ENCODE measurements around the gene HILPDA. TPM values are rescaled to one million over a fixed set of nuclear protein-coding genes. Genes with fewer than 3 reads are reported as not detected.

The HILPDA gene
- total RNA-seq, 1 experiment from 2014 or later = 17.4 TPM

DNA sequence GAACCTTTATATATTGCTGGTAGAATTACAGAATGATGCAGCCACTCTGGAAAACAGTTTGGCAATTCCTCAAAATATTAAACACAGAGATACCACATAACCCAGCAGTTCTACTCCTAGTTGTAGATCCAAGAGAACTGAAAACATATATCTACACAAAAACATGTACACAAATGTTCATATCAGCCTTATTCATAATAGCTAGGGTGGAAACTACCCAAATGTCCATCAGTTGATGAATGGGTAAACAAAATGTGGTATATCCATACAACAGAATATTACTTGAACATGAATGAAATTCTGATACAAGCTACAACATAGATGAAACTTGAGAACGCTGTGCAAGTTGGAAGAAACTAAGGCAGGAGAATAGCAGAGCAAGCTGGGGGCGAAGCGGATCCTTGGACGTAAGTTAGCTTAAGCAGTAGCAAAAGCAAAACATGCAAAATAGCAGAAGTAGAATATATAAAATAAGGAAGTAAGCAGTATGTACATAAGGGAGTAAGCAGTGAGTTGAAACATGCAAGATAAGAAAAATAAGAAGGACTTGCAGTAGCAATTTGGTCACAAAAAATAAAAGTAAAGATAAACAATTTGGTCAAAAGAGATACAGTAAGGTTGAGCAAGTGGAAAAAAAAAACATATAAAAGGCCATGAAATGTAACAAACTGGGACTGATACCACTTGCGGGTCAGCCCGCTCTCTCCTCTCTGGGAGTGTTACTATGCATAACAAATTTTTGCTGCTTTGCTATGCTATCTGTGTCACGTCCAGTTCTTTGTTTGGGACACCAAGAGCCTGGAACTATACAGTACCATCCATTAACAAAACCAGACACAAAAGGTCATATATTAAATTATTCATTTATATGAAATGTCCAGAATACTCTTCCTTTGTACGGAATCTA, 18.0 kb upstream of the HILPDA start:
- H3K27me3 Mint-ChIP-seq (ENCODE audit: unreplicated experiment) = no peaks in the 10 kb centered on the region
- TF ChIP-seq, protein P1, sequence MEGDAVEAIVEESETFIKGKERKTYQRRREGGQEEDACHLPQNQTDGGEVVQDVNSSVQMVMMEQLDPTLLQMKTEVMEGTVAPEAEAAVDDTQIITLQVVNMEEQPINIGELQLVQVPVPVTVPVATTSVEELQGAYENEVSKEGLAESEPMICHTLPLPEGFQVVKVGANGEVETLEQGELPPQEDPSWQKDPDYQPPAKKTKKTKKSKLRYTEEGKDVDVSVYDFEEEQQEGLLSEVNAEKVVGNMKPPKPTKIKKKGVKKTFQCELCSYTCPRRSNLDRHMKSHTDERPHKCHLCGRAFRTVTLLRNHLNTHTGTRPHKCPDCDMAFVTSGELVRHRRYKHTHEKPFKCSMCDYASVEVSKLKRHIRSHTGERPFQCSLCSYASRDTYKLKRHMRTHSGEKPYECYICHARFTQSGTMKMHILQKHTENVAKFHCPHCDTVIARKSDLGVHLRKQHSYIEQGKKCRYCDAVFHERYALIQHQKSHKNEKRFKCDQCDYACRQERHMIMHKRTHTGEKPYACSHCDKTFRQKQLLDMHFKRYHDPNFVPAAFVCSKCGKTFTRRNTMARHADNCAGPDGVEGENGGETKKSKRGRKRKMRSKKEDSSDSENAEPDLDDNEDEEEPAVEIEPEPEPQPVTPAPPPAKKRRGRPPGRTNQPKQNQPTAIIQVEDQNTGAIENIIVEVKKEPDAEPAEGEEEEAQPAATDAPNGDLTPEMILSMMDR (IDR thresholded peaks at IDR 0.05; ENCODE audit: unreplicated experiment) = no peak
- no TSS peak for BruUV-seq (replicated peaks)
- no peak overlapping the region for H3K4me3 Mint-ChIP-seq (ENCODE audit: low read depth, unreplicated experiment)
- no peaks in the 10 kb centered on the region for H3K4me1 Mint-ChIP-seq (ENCODE audit: low read depth, unreplicated experiment)
- H3K36me3 Mint-ChIP-seq (ENCODE audit: insufficient read depth, unreplicated experiment) = no peaks in the 10 kb centered on the region
- DNase-seq = no peak
- H3K9me3 Mint-ChIP-seq (ENCODE audit: low read depth, unreplicated experiment) = no peaks in the 10 kb centered on the region
- CTCF ChIA-PET = no interaction called here
- intact Hi-C loops (cut with micrococcal nuclease; ENCODE audit: unreplicated experiment) = no loop called here
- H3K27ac Mint-ChIP-seq (ENCODE audit: unreplicated experiment) = no peak overlapping the region

DNA sequence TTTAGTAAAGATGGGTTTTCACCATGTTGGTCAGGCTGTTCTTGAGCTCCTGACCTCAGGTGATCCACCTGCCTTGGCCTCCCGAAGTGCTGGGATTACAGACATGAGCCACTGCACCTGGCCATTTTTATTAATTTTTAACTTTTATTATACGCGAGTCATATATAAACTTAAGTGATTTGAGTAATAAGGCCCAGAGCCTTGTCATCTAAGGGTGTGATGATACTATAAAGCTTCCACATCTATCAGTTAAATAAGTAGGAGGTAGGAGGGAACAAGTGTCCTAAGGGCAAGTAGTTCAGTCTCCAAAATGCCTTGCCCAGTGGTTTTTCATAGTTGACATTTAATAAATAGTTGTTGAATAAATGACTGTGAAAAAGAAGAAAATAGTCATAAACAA, 13.3 kb upstream of the HILPDA start:
- H3K27me3 Mint-ChIP-seq (ENCODE audit: unreplicated experiment) = no peaks in the 10 kb centered on the region
- no peak for DNase-seq
- peaks cover 18% of the 10 kb centered on the region for H3K4me1 Mint-ChIP-seq (ENCODE audit: low read depth, unreplicated experiment)
- no peak overlapping the region for H3K4me3 Mint-ChIP-seq (ENCODE audit: low read depth, unreplicated experiment)
- H3K27ac Mint-ChIP-seq (ENCODE audit: unreplicated experiment) = no peak overlapping the region
- H3K9me3 Mint-ChIP-seq (ENCODE audit: low read depth, unreplicated experiment) = no peaks in the 10 kb centered on the region
- no TSS peak for BruUV-seq (replicated peaks)
- CTCF ChIA-PET = interaction anchor here (1.5 kb wide), 1 partner anchor 11 kb away, joined by 6 read pairs; no protein-coding TSS in a partner anchor
- TF ChIP-seq, protein P1 (IDR thresholded peaks at IDR 0.05; ENCODE audit: unreplicated experiment) = no peak
- intact Hi-C loops (cut with micrococcal nuclease; ENCODE audit: unreplicated experiment) = no loop called here
- H3K36me3 Mint-ChIP-seq (ENCODE audit: insufficient read depth, unreplicated experiment) = no peaks in the 10 kb centered on the region

DNA sequence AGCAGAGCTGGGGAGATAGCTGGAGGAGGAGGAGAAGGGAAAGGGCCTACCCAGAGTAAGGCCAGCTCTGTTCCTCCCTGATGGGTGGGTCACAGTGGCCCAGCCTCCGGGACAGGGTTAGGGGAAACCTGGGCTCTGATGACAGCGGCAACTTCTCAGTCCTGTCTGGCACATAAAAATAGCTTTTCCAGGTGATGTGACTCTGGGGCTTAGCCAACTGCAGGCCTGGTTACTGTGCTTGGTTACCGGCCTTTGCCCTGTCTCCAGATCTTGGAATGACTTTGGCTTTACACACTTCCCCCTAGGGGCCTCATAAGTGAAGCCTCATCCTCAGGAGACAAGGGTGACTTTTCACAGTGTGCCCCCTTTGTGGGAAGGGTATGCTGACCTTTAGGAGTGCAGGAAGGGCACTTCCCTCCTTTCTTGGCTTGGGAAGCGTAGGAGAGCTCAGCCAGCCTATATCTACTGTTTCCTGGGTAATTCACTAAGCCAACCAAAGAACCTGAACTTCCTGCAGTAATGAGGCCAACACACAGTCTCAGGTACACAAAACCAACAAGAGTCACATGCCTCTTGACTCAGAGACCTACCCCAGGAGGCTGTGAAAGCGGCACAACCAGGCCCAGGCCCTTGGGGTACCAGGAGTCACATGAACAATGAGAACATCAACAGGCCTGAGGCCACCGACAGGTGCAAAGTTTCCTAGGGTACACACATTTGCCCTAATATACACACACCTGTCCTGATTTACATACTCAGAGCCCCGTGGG, 11.7 kb upstream of the HILPDA start:
- no TSS peak for BruUV-seq (replicated peaks)
- Mint-ChIP-seq H3K4me1 (ENCODE audit: low read depth, unreplicated experiment) (peaks cover 18% of the 10 kb centered on the region), H3K36me3 (ENCODE audit: insufficient read depth, unreplicated experiment) (no peaks in the 10 kb centered on the region), H3K4me3 (ENCODE audit: low read depth, unreplicated experiment) (no peak overlapping the region), H3K27me3 (ENCODE audit: unreplicated experiment) (no peaks in the 10 kb centered on the region), H3K27ac (ENCODE audit: unreplicated experiment) (no peak overlapping the region), H3K9me3 (ENCODE audit: low read depth, unreplicated experiment) (no peaks in the 10 kb centered on the region)
- CTCF ChIA-PET = interaction anchor here (0.6 to 1.3 kb wide), 3 partner anchors 13 to 48 kb away, joined by 3 read pairs; no protein-coding TSS in a partner anchor
- TF ChIP-seq, protein P1 (IDR thresholded peaks at IDR 0.05; ENCODE audit: unreplicated experiment) = no peak
- no peak for DNase-seq
- intact Hi-C loops (cut with micrococcal nuclease; ENCODE audit: unreplicated experiment) = no loop called here

DNA sequence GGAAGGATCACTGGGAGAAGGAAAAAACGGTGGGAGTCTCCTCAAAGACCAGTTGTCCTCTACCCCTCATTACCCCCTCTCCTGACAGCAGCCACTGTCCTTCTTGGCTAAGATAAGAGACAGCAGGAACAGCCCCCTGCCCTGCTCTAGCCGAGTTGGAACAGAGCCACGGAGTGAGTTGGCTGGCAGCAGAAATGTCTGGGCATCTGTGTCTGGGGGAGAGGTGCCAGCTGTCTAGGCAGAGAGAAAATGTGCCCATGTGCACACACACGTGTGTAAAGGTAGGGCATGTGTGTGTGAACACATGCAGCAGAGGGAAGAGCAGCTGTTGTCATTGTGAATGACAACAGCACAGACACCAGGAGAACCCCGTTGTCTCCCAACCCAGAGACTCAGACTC, 9.4 kb upstream of the HILPDA start:
- intact Hi-C loops (cut with micrococcal nuclease; ENCODE audit: unreplicated experiment) = no loop called here
- Mint-ChIP-seq H3K27ac (ENCODE audit: unreplicated experiment) (no peak overlapping the region), H3K27me3 (ENCODE audit: unreplicated experiment) (no peaks in the 10 kb centered on the region), H3K4me3 (ENCODE audit: low read depth, unreplicated experiment) (no peak overlapping the region), H3K36me3 (ENCODE audit: insufficient read depth, unreplicated experiment) (no peaks in the 10 kb centered on the region), H3K4me1 (ENCODE audit: low read depth, unreplicated experiment) (peaks cover 18% of the 10 kb centered on the region), H3K9me3 (ENCODE audit: low read depth, unreplicated experiment) (no peaks in the 10 kb centered on the region)
- no TSS peak for BruUV-seq (replicated peaks)
- CTCF ChIA-PET = no interaction called here
- no peak for DNase-seq
- TF ChIP-seq, protein P1 (IDR thresholded peaks at IDR 0.05; ENCODE audit: unreplicated experiment) = no peak

All from Calu3 (cell line).